K562 (cell line): ENCODE data around the gene ZNF385C. TPM values are rescaled to one million over a fixed set of nuclear protein-coding genes. Genes with fewer than 3 reads are reported as not detected.
A peak's percentile ranks its signal among the peaks of the same experiment; 100 is the strongest.

ENCODE experiments used
- ATAC-seq: fragments of 200-7000 bp; cut with Tn5 transposase; 3 replicates; pipeline ENCODE4 v1.9.1; 2020; ENCODE audit warnings: moderate library complexity
- BruUV-seq: library from RNA; stranded (reverse); fragments of 400-500 nt; replicated peaks from 2 replicates; lab custom pipeline; 2021; lab: Mats Ljungman, UMichigan
- CTCF ChIA-PET: fragments of 300-600 bp; formaldehyde crosslinking; extraction: SDS; loops from one replicate; lab custom pipeline; 2021; ENCODE audit warnings: low intra/inter-chr PET ratio; lab: Yijun Ruan, JAX
- POLR2A ChIA-PET: fragments of 300-600, 350-650 bp; sonication (Branson Sonifier 250); formaldehyde crosslinking; extraction: SDS; loops from one replicate; lab custom pipeline; 2021; ENCODE audit warnings: antibody characterized with exemption, inconsistent platforms; lab: Yijun Ruan, JAX
- DNase-seq, 4 experiments: peaks; one replicate each; pipeline versions ENCODE4 v3.0.0 to v3.0.0-alpha.2; 2011 to 2018; ENCODE audit warnings: low spot score in 3 of 4, mixed read lengths in 3 of 4; ENCODE audit errors: extremely low read depth in 1 of 4
- FAIRE-seq: peaks from 2 replicates; lab custom pipeline; 2011; peaks lifted over from hg19 to GRCh38; lab: Jason Lieb, UNC
- H2AFZ ChIP-seq: 2 replicates; pipeline ENCODE4 v1.6.0; 2011; ENCODE audit warnings: low read depth, low read length, control low read depth, inconsistent platforms
- H3K27ac ChIP-seq: fragments of 200-600 bp; 3 replicates; pipeline ENCODE4 v1.8.0; 2011; ENCODE audit warnings: low read depth, mild to moderate bottlenecking, control low read depth, inconsistent platforms, low read length, moderate library complexity, mixed read lengths; ENCODE audit errors: extremely low read depth
- H3K27me3 ChIP-seq, 2 experiments: fragments of 300-600 bp in 1 of 2; 2 replicates in 1 of 2; 3 replicates in 1 of 2; pipeline versions ENCODE4 v1.6.0 to v1.8.0; 2011; ENCODE audit warnings: inconsistent platforms in 2 of 2, low read length in 2 of 2, mild to moderate bottlenecking in 1 of 2, mixed read lengths in 1 of 2, moderate library complexity in 1 of 2; ENCODE audit not compliant: control insufficient read depth in 2 of 2, insufficient read depth in 2 of 2
- H3K36me3 ChIP-seq: fragments of 300-600 bp; 3 replicates; pipeline ENCODE4 v1.8.0; 2011; ENCODE audit warnings: mild to moderate bottlenecking, low read length, inconsistent platforms; ENCODE audit not compliant: control insufficient read depth, insufficient read depth
- H3K4me1 ChIP-seq, 2 experiments: fragments of 200-600 bp in 1 of 2; replicated peaks in 1 of 2; 2 replicates in 1 of 2; 3 replicates in 1 of 2; pipeline versions ENCODE4 v1.5.1 to v1.8.0; 2011; ENCODE audit warnings: inconsistent platforms in 2 of 2, low read length in 2 of 2, mild to moderate bottlenecking in 1 of 2, mixed read lengths in 1 of 2, moderate library complexity in 1 of 2; ENCODE audit not compliant: control insufficient read depth in 2 of 2, insufficient read depth in 2 of 2
- H3K4me2 ChIP-seq: 2 replicates; pipeline ENCODE4 v1.6.1; 2011; ENCODE audit warnings: low read length, control low read depth, inconsistent platforms, mixed read lengths; ENCODE audit not compliant: insufficient read depth
- H3K4me3 ChIP-seq: fragments of 200-600 bp; sonication (generic), shearing (Covaris generic); 2 replicates; pipeline ENCODE4 v1.5.1; 2016; ENCODE audit warnings: control low read depth, inconsistent platforms
- H3K79me2 ChIP-seq: fragments of 200-600 bp; 3 replicates; pipeline ENCODE4 v1.8.0; 2011; ENCODE audit warnings: low read length, inconsistent platforms; ENCODE audit not compliant: control insufficient read depth, insufficient read depth
- H3K9ac ChIP-seq, 2 experiments: 2 replicates each; pipeline versions ENCODE4 v1.6.0 to v1.6.1; 2011; ENCODE audit warnings: low read depth in 2 of 2, low read length in 2 of 2, control low read depth in 1 of 2, inconsistent platforms in 1 of 2, mild to moderate bottlenecking in 1 of 2, mixed read lengths in 1 of 2; ENCODE audit not compliant: insufficient read depth in 1 of 2
- H3K9me1 ChIP-seq: one replicate; pipeline ENCODE4 v1.6.0; 2011; ENCODE audit warnings: inconsistent platforms, mild to moderate bottlenecking, low read length, moderate library complexity; ENCODE audit not compliant: control insufficient read depth, insufficient read depth
- H3K9me3 ChIP-seq: replicated peaks from 2 replicates; pipeline ENCODE4 v1.5.1; 2011; ENCODE audit warnings: low read depth, low read length, inconsistent platforms; ENCODE audit not compliant: control insufficient read depth, insufficient read depth
- H4K20me1 ChIP-seq: replicated peaks from 2 replicates; pipeline ENCODE4 v1.6.1; 2011; ENCODE audit warnings: low read length, inconsistent platforms, mixed read lengths; ENCODE audit not compliant: control insufficient read depth, insufficient read depth
- ZBED1 ChIP-seq: IDR thresholded peaks from 2 replicates; pipeline ENCODE4 v1.6.1; 2014
- ZNF77 ChIP-seq: fragments of 250-450 bp; sonication (Bioruptor Pico); IDR thresholded peaks from 2 replicates; pipeline ENCODE4 v1.5.0; 2020
- WGBS: fragments of 100-300 bp; shearing (Covaris generic); methylation state at CpG from one replicate; pipeline ENCODE4 v1.1.6; 2016; ENCODE audit warnings: low coverage, mixed read lengths; ENCODE audit not compliant: insufficient coverage; ENCODE audit errors: missing lambda C conversion rate; 5-methylcytosine and 5-hydroxymethylcytosine counted together
- in situ Hi-C: fragments of 300-500 bp; cut with MboI; formaldehyde crosslinking; loops from 4 replicates; pipeline ENCODE4 v1.15.0; 2018; ENCODE audit warnings: inconsistent platforms, mixed read lengths
- intact Hi-C: fragments of 100-400 bp; cut with micrococcal nuclease; formaldehyde crosslinking; loops from 2 replicates; pipeline ENCODE4 v1.14.2; 2022
- polyA plus RNA-seq, 8 experiments: library from polyadenylated mRNA; depleted of rRNA in 4 of 8; stranded (reverse) in 5 of 8; unstranded in 3 of 8; fragments of >200 nt; fragmentation: Nextera tagmentation in 2 of 8; fragmentation: Illumina TruSeq in 1 of 8; extraction: Ambion mirVana in 2 of 8; extraction: Trizol in 1 of 8; gene quantifications; 2 replicates each; pipeline versions ENCODE4 v1.2.1 to v1.2.3, GENCODE V29; 2011 to 2014; ENCODE audit warnings: inconsistent platforms in 1 of 8, missing spikeins in 1 of 8
- total RNA-seq, 7 experiments: library from RNA; depleted of rRNA in 6 of 7; stranded (reverse); fragments of >200 nt in 6 of 7; fragmentation: Illumina TruSeq in 2 of 7; extraction: Trizol in 2 of 7; gene quantifications; 2 replicates each; pipeline versions ENCODE4 v1.2.1 to v1.2.3, GENCODE V29; 2011 to 2021; ENCODE audit warnings: low replicate concordance in 1 of 7
- TF ChIP-seq, protein P1 (sequence below): fragments of 450-650 bp; conservative IDR thresholded peaks from 2 replicates; pipeline ENCODE4 v1.6.1; 2016; ENCODE audit warnings: missing genetic modification characterization, low read depth, mild to moderate bottlenecking, control low read depth, missing compliant biosample characterization
- TF ChIP-seq, protein P2 (sequence below): IDR thresholded peaks from 2 replicates; pipeline ENCODE4 v1.6.1; 2016; ENCODE audit warnings: missing genetic modification characterization, missing compliant biosample characterization
- TF ChIP-seq, protein P3 (sequence below): sonication (generic); formaldehyde crosslinking; IDR thresholded peaks from 2 replicates; pipeline ENCODE4 v1.8.0; 2022; ENCODE audit warnings: mild to moderate bottlenecking, missing genetic modification reagents

ZNF385C gene
- total and polyA plus RNA-seq, 9 of the 15 experiments (the other 6 are each of a cell fraction or from before 2014, with no cell fraction given), result 0.03 to 0.35 (median 0.18) TPM; not detected in 1

DNA sequence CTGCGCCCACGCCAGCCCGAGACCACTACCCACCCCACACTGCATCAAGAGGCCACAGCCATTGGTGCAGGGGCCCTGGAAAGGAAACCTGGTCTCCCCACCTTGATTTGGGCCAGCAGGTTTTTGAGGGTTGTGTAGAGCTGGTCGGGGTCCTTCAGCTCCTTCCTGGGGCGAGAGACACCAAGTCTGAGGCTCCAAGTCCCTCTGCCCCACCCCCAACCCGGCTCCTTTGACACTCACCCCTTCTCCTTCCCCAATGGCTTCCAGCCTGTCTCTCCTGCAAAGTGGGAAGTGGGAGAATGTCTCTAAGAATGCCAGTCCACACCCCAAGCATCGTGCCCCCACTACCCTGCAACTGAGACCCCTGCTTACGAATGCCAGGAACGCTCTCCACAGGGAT, 15.8 kb upstream of the ZNF385C start:
- Histone ChIP-seq H3K9ac (0 out of 4 replicates have a peak overlapping the region, but pooled peaks of 1 of the 2 experiments have one; percentile 39), H3K36me3 (peaks cover 55% of the 10 kb centered on the region; the same call in 2 of the 3 replicates), H4K20me1 (no peaks in the 10 kb centered on the region), H3K4me2 (no peak overlapping the region), H3K27ac (no peak overlapping the region), H2AFZ (no peak overlapping the region), H3K79me2 (no peaks in the 10 kb centered on the region), H3K9me1 (no peaks in the 10 kb centered on the region), H3K4me3 (no peak overlapping the region), H3K4me1 (peaks cover 5 to 46% of the 10 kb centered on the region in 2 experiments; a peak in 3 of 5 replicates), H3K27me3 (no peaks in the 10 kb centered on the region), H3K9me3 (no peaks in the 10 kb centered on the region)
- intact Hi-C loops, result no loop called here
- ATAC-seq, result no peak
- FAIRE-seq, result no peak
- CTCF ChIA-PET, result interaction anchor here (1.6 kb wide), 1 partner anchor 151 kb away, joined by 12 read pairs; no protein-coding TSS in a partner anchor
- no peak for TF ChIP-seq ZNF77
- TF ChIP-seq, protein P1, sequence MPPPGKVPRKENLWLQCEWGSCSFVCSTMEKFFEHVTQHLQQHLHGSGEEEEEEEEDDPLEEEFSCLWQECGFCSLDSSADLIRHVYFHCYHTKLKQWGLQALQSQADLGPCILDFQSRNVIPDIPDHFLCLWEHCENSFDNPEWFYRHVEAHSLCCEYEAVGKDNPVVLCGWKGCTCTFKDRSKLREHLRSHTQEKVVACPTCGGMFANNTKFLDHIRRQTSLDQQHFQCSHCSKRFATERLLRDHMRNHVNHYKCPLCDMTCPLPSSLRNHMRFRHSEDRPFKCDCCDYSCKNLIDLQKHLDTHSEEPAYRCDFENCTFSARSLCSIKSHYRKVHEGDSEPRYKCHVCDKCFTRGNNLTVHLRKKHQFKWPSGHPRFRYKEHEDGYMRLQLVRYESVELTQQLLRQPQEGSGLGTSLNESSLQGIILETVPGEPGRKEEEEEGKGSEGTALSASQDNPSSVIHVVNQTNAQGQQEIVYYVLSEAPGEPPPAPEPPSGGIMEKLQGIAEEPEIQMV (tag), result no peak
- TF ChIP-seq, protein P2, sequence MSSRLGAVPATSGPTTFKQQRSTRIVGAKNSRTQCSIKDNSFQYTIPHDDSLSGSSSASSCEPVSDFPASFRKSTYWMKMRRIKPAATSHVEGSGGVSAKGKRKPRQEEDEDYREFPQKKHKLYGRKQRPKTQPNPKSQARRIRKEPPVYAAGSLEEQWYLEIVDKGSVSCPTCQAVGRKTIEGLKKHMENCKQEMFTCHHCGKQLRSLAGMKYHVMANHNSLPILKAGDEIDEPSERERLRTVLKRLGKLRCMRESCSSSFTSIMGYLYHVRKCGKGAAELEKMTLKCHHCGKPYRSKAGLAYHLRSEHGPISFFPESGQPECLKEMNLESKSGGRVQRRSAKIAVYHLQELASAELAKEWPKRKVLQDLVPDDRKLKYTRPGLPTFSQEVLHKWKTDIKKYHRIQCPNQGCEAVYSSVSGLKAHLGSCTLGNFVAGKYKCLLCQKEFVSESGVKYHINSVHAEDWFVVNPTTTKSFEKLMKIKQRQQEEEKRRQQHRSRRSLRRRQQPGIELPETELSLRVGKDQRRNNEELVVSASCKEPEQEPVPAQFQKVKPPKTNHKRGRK (tag), result no peak
- no peak for TF ChIP-seq ZBED1
- TF ChIP-seq, protein P3, sequence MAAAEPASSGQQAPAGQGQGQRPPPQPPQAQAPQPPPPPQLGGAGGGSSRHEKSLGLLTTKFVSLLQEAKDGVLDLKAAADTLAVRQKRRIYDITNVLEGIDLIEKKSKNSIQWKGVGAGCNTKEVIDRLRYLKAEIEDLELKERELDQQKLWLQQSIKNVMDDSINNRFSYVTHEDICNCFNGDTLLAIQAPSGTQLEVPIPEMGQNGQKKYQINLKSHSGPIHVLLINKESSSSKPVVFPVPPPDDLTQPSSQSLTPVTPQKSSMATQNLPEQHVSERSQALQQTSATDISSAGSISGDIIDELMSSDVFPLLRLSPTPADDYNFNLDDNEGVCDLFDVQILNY (CRISPR knock-in tag), result no peak
- DNase-seq, result no peak
- no TSS peak for BruUV-seq
- WGBS, result 78% methylated on average over 7 of the region's 9 CpGs
- POLR2A ChIA-PET, result interaction anchor here (0.6 to 1.9 kb wide), 8 partner anchors 14 to 153 kb away, joined by 3 to 7 read pairs (median 4); partner anchors contain the start of gene CNP
- in situ Hi-C loops, result loop anchor here (5.0 to 25.0 kb wide), 3 partner anchors 87 to 377 kb away; partner anchors contain the start of gene HAP1
